ENCODE results near the gene IDI2. TPM values are rescaled to one million over a fixed set of nuclear protein-coding genes. Genes with fewer than 3 reads are reported as not detected.
"Not testable (repeated sequence)": the region's sequence is repeated elsewhere in the genome, so short reads cannot be mapped to it uniquely, and the experiment has no call there.

Gene IDI2
- total RNA-seq, 1 donor from 2014 or later = not detected

DNA sequence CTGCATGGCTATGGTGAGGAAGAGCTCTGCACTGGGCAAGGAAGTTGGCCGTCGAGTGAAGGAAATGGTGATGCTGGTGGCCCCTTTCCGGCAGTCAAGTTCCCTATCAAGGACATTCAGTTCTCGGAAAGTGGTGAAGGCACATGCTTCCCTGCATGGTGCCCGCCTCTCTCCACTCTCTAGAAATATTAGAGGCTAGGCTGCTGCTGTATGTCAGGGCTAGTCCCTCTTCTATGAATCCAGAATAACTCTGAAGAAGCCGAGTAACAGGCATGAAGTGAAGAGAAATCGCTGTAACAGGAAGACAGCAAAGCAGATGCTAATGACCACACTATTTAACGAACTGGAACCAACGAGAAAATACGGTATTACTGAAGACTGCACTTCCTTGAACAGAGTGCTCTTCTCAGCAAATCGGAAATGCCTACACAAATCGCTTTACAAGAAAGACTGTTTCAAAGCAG lies 17.9 kb upstream of the IDI2 start:
- Mint-ChIP-seq H3K9me3 (ENCODE audit: unreplicated experiment) (no peaks in the 10 kb centered on the region), H3K27ac (ENCODE audit: unreplicated experiment) (peak overlapping the region; percentile 85), H3K27me3 (ENCODE audit: unreplicated experiment) (peaks cover 2% of the 10 kb centered on the region), H3K4me3 (ENCODE audit: unreplicated experiment) (peak overlapping the region; percentile 68), H3K4me1 (ENCODE audit: unreplicated experiment) (peaks cover 35% of the 10 kb centered on the region), H3K36me3 (ENCODE audit: low read depth, unreplicated experiment) (peaks cover 4% of the 10 kb centered on the region)
- TF ChIP-seq CTCF (IDR thresholded peaks at IDR 0.05; ENCODE audit: unreplicated experiment) = no peak
- peak; percentile 21 for DNase-seq (ENCODE audit: low spot score)

DNA sequence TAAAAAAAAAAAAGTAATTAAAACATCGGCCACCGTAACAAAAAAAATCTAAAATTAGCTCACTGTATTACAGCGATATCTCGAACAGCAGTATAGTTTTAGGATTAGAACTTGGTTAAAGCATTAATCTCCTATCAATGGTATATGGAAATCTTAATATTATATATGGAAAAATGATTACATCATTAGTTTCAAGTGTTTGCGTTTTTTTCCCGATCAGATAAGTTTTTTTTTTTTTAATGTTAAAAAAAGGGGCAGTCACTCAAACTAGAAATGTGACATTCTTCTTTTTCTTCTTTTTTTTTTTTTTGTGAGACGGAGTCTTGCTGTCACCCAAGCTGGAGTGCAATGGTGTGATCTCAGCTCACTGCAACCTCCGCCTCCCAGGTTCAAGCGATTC lies 15.9 kb upstream of the IDI2 start:
- Mint-ChIP-seq H3K4me1 (ENCODE audit: unreplicated experiment) (peaks cover 28% of the 10 kb centered on the region), H3K27me3 (ENCODE audit: unreplicated experiment) (peaks cover 7% of the 10 kb centered on the region), H3K27ac (ENCODE audit: unreplicated experiment) (no peak overlapping the region), H3K4me3 (ENCODE audit: unreplicated experiment) (no peak overlapping the region), H3K36me3 (ENCODE audit: low read depth, unreplicated experiment) (peaks cover 8% of the 10 kb centered on the region), H3K9me3 (ENCODE audit: unreplicated experiment) (no peaks in the 10 kb centered on the region)
- DNase-seq (ENCODE audit: low spot score) = no peak
- no peak for TF ChIP-seq CTCF (IDR thresholded peaks at IDR 0.05; ENCODE audit: unreplicated experiment)

DNA sequence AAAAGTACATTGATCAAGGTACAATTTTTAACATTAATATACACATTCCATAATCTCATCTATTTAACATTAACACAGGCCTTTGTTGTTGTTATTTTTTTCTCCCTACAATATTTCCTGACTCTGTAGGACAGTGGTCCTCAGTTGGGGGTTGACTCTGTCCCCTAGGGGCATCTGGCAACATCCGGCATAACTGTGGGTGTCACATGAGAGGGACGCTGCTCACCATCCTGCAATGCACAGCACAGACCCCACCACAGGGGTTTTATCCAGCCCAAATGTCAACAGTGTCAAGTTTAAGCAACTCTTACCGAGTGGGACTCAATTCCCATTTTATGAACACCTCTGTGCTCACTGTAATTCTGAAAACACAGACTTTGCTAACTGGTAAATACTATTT lies 14.5 kb upstream of the IDI2 start:
- no peak for TF ChIP-seq CTCF (IDR thresholded peaks at IDR 0.05; ENCODE audit: unreplicated experiment)
- no peak for DNase-seq (ENCODE audit: low spot score)
- Mint-ChIP-seq H3K4me1 (ENCODE audit: unreplicated experiment) (peaks cover 21% of the 10 kb centered on the region), H3K27me3 (ENCODE audit: unreplicated experiment) (peaks cover 7% of the 10 kb centered on the region), H3K27ac (ENCODE audit: unreplicated experiment) (no peak overlapping the region), H3K36me3 (ENCODE audit: low read depth, unreplicated experiment) (peaks cover 8% of the 10 kb centered on the region), H3K9me3 (ENCODE audit: unreplicated experiment) (no peaks in the 10 kb centered on the region), H3K4me3 (ENCODE audit: unreplicated experiment) (no peak overlapping the region)

DNA sequence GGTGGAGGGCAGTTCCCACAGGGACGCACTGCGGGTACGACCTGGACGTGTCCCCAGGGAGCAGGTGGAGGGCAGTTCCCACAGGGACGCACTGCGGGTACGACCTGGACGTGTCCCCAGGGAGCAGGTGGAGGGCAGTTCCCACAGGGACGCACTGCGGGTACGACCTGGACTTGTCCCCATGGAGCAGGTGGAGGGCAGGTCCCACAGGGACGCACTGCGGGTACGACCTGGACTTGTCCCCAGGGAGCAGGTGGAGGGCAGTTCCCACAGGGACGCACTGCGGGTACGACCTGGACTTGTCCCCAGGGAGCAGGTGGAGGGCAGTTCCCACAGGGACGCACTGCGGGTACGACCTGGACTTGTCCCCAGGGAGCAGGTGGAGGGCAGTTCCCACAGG lies 13.1 kb upstream of the IDI2 start:
- not testable (repeated sequence) for H3K27ac Mint-ChIP-seq (ENCODE audit: unreplicated experiment); H3K36me3 Mint-ChIP-seq (ENCODE audit: low read depth, unreplicated experiment); H3K4me1 Mint-ChIP-seq (ENCODE audit: unreplicated experiment); DNase-seq (ENCODE audit: low spot score); H3K9me3 Mint-ChIP-seq (ENCODE audit: unreplicated experiment); H3K4me3 Mint-ChIP-seq (ENCODE audit: unreplicated experiment); H3K27me3 Mint-ChIP-seq (ENCODE audit: unreplicated experiment)

DNA sequence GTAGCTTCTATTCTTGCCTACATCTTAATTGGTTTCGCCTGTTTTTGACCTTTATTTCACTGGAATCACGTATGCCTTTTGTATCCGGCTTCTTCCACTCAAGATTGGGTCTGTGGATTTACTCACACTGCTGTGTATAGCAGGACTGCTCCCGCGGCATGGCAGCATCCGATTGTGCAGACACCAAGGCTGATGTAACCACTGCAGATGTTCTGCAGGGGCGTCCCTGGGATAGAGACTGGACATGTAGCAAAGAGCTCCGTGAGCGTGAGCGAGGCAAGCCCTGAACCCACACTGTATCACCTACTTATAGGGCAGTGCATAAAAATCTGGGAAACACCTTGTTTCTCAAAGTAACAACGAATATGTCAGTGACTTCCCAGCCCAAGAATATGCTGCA lies 11.4 kb upstream of the IDI2 start:
- peaks cover 8% of the 10 kb centered on the region for H3K36me3 Mint-ChIP-seq (ENCODE audit: low read depth, unreplicated experiment)
- H3K4me1 Mint-ChIP-seq (ENCODE audit: unreplicated experiment) = no peaks in the 10 kb centered on the region
- no peak for DNase-seq (ENCODE audit: low spot score)
- no peak for TF ChIP-seq CTCF (IDR thresholded peaks at IDR 0.05; ENCODE audit: unreplicated experiment)
- peaks cover 5% of the 10 kb centered on the region for H3K27me3 Mint-ChIP-seq (ENCODE audit: unreplicated experiment)
- H3K9me3 Mint-ChIP-seq (ENCODE audit: unreplicated experiment) = no peaks in the 10 kb centered on the region
- H3K4me3 Mint-ChIP-seq (ENCODE audit: unreplicated experiment) = no peak overlapping the region
- H3K27ac Mint-ChIP-seq (ENCODE audit: unreplicated experiment) = peak overlapping the region; percentile 33

All from endothelial cell (in vitro differentiated cells).